ENCODE data around the gene TXLNA. TPM values are rescaled to one million over a fixed set of nuclear protein-coding genes. Genes with fewer than 3 reads are reported as not detected.

Gene TXLNA
- total and polyA plus RNA-seq, 2 experiments from 2014 or later = 33.3 to 40.9 TPM

DNA sequence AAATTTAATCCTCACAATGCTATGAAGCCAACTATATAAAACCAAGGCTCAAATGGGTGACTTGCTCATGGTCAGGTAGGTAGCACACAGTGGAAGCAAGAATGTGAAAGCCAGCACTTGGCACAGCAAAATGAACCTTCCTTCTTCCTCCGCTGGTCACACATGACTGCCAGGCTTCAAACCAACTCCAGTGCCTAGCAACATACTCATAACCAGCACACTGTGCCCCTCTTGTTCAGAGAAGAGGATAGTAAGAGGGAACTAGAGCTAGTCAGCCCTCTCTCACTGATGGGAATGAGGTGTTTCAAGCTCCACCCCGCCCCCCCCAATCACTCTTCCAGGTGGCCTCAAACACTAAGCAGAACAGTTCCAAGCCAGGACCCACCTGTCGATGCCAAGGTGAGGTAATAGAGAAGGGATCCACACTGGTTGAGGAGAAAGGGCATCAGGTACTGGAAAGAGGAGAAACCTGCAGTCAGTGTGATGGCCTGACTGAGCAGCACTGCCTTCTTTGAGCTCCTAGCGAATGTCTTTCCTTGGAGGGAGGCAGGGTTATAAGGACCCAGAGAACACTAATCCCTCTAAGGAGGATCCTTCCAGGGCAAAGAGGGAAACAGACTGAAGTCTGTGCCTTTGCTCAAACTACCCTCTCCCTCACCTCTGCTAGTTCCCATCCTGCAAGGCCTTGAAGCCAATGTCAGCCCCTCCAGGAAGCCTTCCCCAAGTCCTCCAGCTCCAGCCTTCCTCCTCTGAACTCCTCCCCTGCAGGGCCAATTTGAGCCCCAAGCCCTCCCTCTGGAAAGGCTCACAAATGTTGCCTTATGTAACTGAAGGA is 41.5 kb downstream of the TXLNA start:
- TF ChIP-seq, protein P1, sequence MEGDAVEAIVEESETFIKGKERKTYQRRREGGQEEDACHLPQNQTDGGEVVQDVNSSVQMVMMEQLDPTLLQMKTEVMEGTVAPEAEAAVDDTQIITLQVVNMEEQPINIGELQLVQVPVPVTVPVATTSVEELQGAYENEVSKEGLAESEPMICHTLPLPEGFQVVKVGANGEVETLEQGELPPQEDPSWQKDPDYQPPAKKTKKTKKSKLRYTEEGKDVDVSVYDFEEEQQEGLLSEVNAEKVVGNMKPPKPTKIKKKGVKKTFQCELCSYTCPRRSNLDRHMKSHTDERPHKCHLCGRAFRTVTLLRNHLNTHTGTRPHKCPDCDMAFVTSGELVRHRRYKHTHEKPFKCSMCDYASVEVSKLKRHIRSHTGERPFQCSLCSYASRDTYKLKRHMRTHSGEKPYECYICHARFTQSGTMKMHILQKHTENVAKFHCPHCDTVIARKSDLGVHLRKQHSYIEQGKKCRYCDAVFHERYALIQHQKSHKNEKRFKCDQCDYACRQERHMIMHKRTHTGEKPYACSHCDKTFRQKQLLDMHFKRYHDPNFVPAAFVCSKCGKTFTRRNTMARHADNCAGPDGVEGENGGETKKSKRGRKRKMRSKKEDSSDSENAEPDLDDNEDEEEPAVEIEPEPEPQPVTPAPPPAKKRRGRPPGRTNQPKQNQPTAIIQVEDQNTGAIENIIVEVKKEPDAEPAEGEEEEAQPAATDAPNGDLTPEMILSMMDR (IDR thresholded peaks at IDR 0.05; ENCODE audit: low read depth, low read length) = no peak
- H3K36me3 ChIP-seq = peaks cover 17% of the 10 kb centered on the region
- DNase-seq (ENCODE audit: low read depth in 1 of 2, low spot score in 1 of 2) = no peak
- peak overlapping the region; percentile 93 for H3K4me3 ChIP-seq
- H3K27ac ChIP-seq = no peak overlapping the region
- H3K4me1 ChIP-seq (ENCODE audit: low read depth) = peaks cover 10% of the 10 kb centered on the region
- H3K9me3 ChIP-seq (ENCODE audit: low read depth) = no peaks in the 10 kb centered on the region
- no peaks in the 10 kb centered on the region for H3K27me3 ChIP-seq

DNA sequence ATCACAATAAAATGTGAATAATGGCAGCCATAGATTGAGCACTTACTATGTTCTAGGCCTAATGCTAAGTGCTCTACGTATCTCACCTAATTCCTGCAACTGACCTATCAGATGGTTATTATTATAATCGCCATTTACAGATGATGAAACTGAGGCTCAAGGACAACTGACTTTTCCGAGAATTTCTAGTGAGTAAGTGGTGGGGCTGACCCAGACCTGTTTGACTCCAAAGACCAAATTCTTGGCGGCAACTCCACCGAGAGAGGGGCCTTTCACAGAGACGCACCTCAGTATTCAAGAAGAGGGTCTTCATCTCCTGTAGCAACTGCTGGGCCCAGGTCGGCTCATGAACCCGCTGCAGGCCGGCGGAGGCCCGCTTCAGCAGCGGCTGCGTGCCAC is 42.1 kb downstream of the TXLNA start:
- DNase-seq (ENCODE audit: low read depth in 1 of 2, low spot score in 1 of 2) = no peak
- peak overlapping the region; percentile 93 for H3K4me3 ChIP-seq
- no peaks in the 10 kb centered on the region for H3K9me3 ChIP-seq (ENCODE audit: low read depth)
- peaks cover 10% of the 10 kb centered on the region for H3K4me1 ChIP-seq (ENCODE audit: low read depth)
- TF ChIP-seq, protein P1 (IDR thresholded peaks at IDR 0.05; ENCODE audit: low read depth, low read length) = no peak
- H3K36me3 ChIP-seq = peaks cover 16% of the 10 kb centered on the region
- no peaks in the 10 kb centered on the region for H3K27me3 ChIP-seq
- peak overlapping the region; percentile 84 for H3K27ac ChIP-seq

DNA sequence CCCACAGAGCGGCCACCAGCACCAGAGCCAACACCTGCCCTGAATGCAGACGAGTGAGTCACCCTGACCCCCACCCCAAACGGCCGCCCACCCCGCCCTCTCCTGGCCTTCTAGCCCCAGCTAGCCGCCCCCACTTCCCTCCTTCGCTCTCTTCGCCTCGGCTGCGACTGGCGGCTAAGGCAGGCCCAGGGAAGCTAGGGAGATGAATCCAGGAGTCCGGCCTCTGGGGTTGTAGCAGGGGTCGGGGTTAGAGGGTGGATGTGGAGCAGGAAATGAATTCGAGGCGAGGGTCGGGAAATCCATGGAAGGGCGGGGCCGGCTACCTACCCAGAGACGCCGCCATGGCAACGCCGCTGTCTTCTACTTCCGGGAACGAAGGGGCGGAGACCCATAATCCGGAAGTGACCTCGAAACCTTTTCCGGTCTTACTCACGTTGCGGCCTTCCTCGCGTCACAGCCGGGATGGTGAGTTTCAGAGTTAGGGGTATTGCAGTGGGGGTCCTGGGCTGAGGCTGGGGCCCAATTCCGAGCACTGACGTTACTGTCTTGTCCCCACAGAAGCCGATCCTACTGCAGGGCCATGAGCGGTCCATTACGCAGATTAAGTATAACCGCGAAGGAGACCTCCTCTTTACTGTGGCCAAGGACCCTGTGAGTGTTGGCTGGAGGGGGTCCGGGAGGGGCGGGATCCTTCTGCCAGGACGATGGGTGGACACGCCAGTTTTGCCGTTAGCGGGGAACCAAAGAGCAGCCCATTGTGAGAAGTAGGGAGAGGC is 42.7 kb downstream of the TXLNA start, which contains the start of the genes EIF3I and TMEM234:
EIF3I (plus strand) TSS at position 428 of the 776 bp plus-strand sequence; CDS start at position 463, 35 bp downstream.
TMEM234 (minus strand) TSS at position 374 of the 776 bp plus-strand sequence; CDS start at position 343, 31 bp downstream.
- Histone ChIP-seq H3K36me3 (peaks cover 13% of the 10 kb centered on the region), H3K27ac (peak within 1 kb of the TSS; percentile 84), H3K4me3 (peak within 1 kb of the TSS; percentile 93), H3K9me3 (ENCODE audit: low read depth) (no peaks in the 10 kb centered on the region), H3K27me3 (no peaks in the 10 kb centered on the region), H3K4me1 (ENCODE audit: low read depth) (peaks cover 10% of the 10 kb centered on the region)
- TF ChIP-seq, protein P1 (IDR thresholded peaks at IDR 0.05; ENCODE audit: low read depth, low read length) = no peak
- DNase-seq (ENCODE audit: low read depth in 1 of 2, low spot score in 1 of 2) = peak; percentile 93 to 96

DNA sequence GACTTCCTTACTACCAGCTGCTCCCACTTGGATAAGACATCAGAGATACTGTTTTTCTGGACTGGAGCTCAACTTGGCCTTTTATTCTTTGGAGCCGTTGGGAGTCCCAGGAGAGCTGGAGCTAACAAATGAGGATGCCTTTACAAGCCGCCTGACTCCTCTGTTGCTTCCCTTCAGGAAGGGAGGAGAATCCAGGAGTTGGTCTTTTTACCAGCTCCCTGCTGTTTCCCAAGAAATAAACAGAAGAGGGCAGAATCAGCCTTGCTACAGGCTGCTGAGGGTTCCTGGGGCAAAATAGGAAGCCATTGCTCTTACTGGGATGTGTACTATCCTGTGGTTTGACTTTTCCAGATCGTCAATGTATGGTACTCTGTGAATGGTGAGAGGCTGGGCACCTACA is 44.2 kb downstream of the TXLNA start:
- Histone ChIP-seq H3K4me3 (no peak overlapping the region), H3K27ac (no peak overlapping the region), H3K9me3 (ENCODE audit: low read depth) (no peaks in the 10 kb centered on the region), H3K36me3 (peaks cover 15% of the 10 kb centered on the region), H3K4me1 (ENCODE audit: low read depth) (peaks cover 10% of the 10 kb centered on the region), H3K27me3 (no peaks in the 10 kb centered on the region)
- DNase-seq (ENCODE audit: low read depth in 1 of 2, low spot score in 1 of 2) = no peak
- TF ChIP-seq, protein P1 (IDR thresholded peaks at IDR 0.05; ENCODE audit: low read depth, low read length) = no peak

DNA sequence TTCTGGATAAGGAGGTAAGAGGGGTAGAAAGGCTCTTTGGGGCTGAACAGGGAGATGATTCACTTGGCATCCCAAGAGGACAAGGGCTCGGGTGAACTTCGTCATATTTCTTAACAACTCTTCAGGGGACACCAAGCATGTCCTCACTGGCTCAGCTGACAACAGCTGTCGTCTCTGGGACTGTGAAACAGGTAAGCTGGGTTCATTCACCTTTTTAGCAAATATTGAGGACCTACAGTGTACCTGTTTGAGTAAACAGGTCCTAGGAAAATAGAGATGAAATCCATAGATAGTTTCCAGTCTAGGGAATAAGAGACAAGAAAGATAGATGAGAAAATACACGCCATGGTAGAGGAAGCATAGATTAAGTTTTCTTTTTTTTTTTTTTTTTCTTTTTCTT is 44.8 kb downstream of the TXLNA start:
- no peak overlapping the region for H3K27ac ChIP-seq
- no peaks in the 10 kb centered on the region for H3K27me3 ChIP-seq
- TF ChIP-seq, protein P1 (IDR thresholded peaks at IDR 0.05; ENCODE audit: low read depth, low read length) = no peak
- peaks cover 10% of the 10 kb centered on the region for H3K4me1 ChIP-seq (ENCODE audit: low read depth)
- H3K4me3 ChIP-seq = no peak overlapping the region
- H3K36me3 ChIP-seq = peaks cover 20% of the 10 kb centered on the region
- H3K9me3 ChIP-seq (ENCODE audit: low read depth) = no peaks in the 10 kb centered on the region
- no peak for DNase-seq (ENCODE audit: low read depth in 1 of 2, low spot score in 1 of 2)
